B cell (primary cell): ENCODE measurements around the gene FAM216B. TPM values are rescaled to one million over a fixed set of nuclear protein-coding genes. Genes with fewer than 3 reads are reported as not detected.

Experiments used
- ATAC-seq: fragments of 200-7000 bp; cut with Tn5 transposase; one replicate; pipeline ENCODE4 v1.10.0; 2021; ENCODE audit warnings: low read depth, mild to moderate bottlenecking, moderate number of reproducible peaks, moderate library complexity
- CTCF ChIA-PET: fragments of 350-600 bp; sonication (Branson Sonifier 250); formaldehyde crosslinking; loops from one replicate; lab custom pipeline; 2021; ENCODE audit warnings: antibody characterized with exemption, inconsistent platforms; lab: Charles Lee
- POLR2A ChIA-PET: fragments of 350-600 bp; sonication (Branson Sonifier 250); formaldehyde crosslinking; loops from one replicate; lab custom pipeline; 2021; ENCODE audit warnings: antibody characterized with exemption; lab: Charles Lee
- DNase-seq: peaks from one replicate; pipeline ENCODE4 v3.0.0; 2013
- H2AFZ ChIP-seq: 2 replicates; pipeline ENCODE4 v1.6.1; 2012; ENCODE audit warnings: mild to moderate bottlenecking, low read depth, low read length; ENCODE audit not compliant: insufficient read depth, poor library complexity, severe bottlenecking
- H3K27ac ChIP-seq, 2 donors: 1 replicate in 1 of 2; 2 replicates in 1 of 2; pipeline ENCODE4 v1.5.1; 2012 to 2013; ENCODE audit warnings: low read length in 2 of 2, mild to moderate bottlenecking in 2 of 2, moderate library complexity in 1 of 2
- H3K27me3 ChIP-seq, 4 experiments: fragments of 200-600 bp in 1 of 4; sonication (generic) in 1 of 4; replicated peaks in 1 of 4; 1 replicate in 2 of 4; 2 replicates in 2 of 4; pipeline versions ENCODE4 v1.6.1 to v1.7.0; 2013 to 2016; ENCODE audit warnings: low read length in 3 of 4, mild to moderate bottlenecking in 2 of 4, mixed read lengths in 1 of 4, moderate library complexity in 1 of 4; ENCODE audit not compliant: insufficient read depth in 4 of 4, control insufficient read depth in 3 of 4; ENCODE audit errors: control extremely low read depth in 1 of 4
- H3K36me3 ChIP-seq, 2 experiments: replicated peaks in 1 of 2; 1 replicate in 1 of 2; 2 replicates in 1 of 2; pipeline versions ENCODE4 v1.6.1 to v1.7.1; 2013; ENCODE audit warnings: low read length in 1 of 2; ENCODE audit not compliant: insufficient read depth in 2 of 2, control insufficient read depth in 1 of 2; ENCODE audit errors: control extremely low read depth in 1 of 2, extremely low read depth in 1 of 2
- H3K4me1 ChIP-seq, 2 donors: fragments of 200-600 bp in 1 of 2; sonication (generic) in 1 of 2; 1 replicate in 1 of 2; 2 replicates in 1 of 2; pipeline versions ENCODE4 v1.5.1 to v1.6.1; 2013 to 2017; ENCODE audit warnings: low read length in 2 of 2; ENCODE audit not compliant: control insufficient read depth in 2 of 2, insufficient read depth in 2 of 2
- H3K4me2 ChIP-seq: replicated peaks from 2 replicates; pipeline ENCODE3; 2012; ENCODE audit warnings: mild to moderate bottlenecking, low read depth, low read length; ENCODE audit not compliant: poor library complexity, severe bottlenecking
- H3K4me3 ChIP-seq, 5 experiments: fragments of 200-600 bp in 1 of 5; sonication (generic) in 1 of 5; 1 replicate in 3 of 5; 2 replicates in 2 of 5; pipeline versions ENCODE4 v1.5.1 to v1.7.0; 2011 to 2016; ENCODE audit warnings: low read length in 4 of 5, mild to moderate bottlenecking in 4 of 5, low read depth in 2 of 5, control low read depth in 1 of 5, moderate library complexity in 1 of 5; ENCODE audit not compliant: insufficient read depth in 1 of 5; ENCODE audit errors: control extremely low read depth in 1 of 5, extremely low read depth in 1 of 5
- H3K79me2 ChIP-seq: fragments of 200-600 bp; sonication (generic); one replicate; pipeline ENCODE4 v1.6.0; 2016; ENCODE audit warnings: low read length; ENCODE audit not compliant: control insufficient read depth, insufficient read depth
- H3K9ac ChIP-seq: fragments of 200-600 bp; sonication (generic); 2 replicates; pipeline ENCODE4 v1.6.1; 2017; ENCODE audit warnings: mild to moderate bottlenecking, low read length, moderate library complexity
- H3K9me3 ChIP-seq, 3 donors: one replicate each; pipeline versions ENCODE4 v1.6.1 to v1.7.1; 2013; ENCODE audit warnings: low read length in 2 of 3; ENCODE audit not compliant: control insufficient read depth in 2 of 3, insufficient read depth in 1 of 3; ENCODE audit errors: control extremely low read depth in 1 of 3
- H4K20me1 ChIP-seq: 2 replicates; pipeline ENCODE4 v1.6.0; 2012; ENCODE audit warnings: mild to moderate bottlenecking, low read length; ENCODE audit not compliant: insufficient read depth, control insufficient read depth, poor library complexity, severe bottlenecking
- H3K27ac Mint-ChIP-seq: one replicate; pipeline ENCODE4 v1.8.0; 2021; ENCODE audit warnings: mixed read lengths
- H3K27me3 Mint-ChIP-seq: one replicate; pipeline ENCODE4 v1.8.0; 2021; ENCODE audit warnings: mixed read lengths
- H3K4me1 Mint-ChIP-seq: one replicate; pipeline ENCODE4 v1.8.0; 2021; ENCODE audit warnings: mixed read lengths
- H3K4me3 Mint-ChIP-seq: one replicate; pipeline ENCODE4 v1.8.0; 2021; ENCODE audit warnings: mixed read lengths
- H3K9me3 Mint-ChIP-seq: one replicate; pipeline ENCODE4 v1.8.0; 2022; ENCODE audit warnings: mixed read lengths; ENCODE audit not compliant: insufficient read depth
- EZH2 ChIP-seq: IDR thresholded peaks from 2 replicates; pipeline ENCODE4 v1.6.1; 2012; ENCODE audit warnings: borderline replicate concordance, low read depth, mild to moderate bottlenecking, moderate library complexity, low read length; ENCODE audit not compliant: insufficient read depth, poor library complexity, severe bottlenecking
- WGBS: methylation state at CpG from one replicate; pipeline ENCODE4 v1.1.5; 2013; ENCODE audit warnings: missing lambda C conversion rate; ENCODE audit not compliant: insufficient coverage; 5-methylcytosine and 5-hydroxymethylcytosine counted together
- intact Hi-C: fragments of 100-400 bp; cut with micrococcal nuclease; formaldehyde crosslinking; loops from one replicate; pipeline ENCODE4 v1.10.0; 2022
- polyA plus RNA-seq: library from polyadenylated mRNA; depleted of rRNA; stranded (reverse); fragments of >200 nt; gene quantifications from 2 replicates; pipeline ENCODE4 v1.2.3, GENCODE V29; 2012
- total RNA-seq, 2 donors: library from RNA; stranded (reverse); fragments of 120-200 nt in 1 of 2; gene quantifications; 1 replicate in 1 of 2; 2 replicates in 1 of 2; pipeline versions ENCODE4 v1.2.3 to v1.2.4, GENCODE V29; 2013 to 2022
- TF ChIP-seq, protein P1 (sequence below): fragments of 200-600 bp; IDR thresholded peaks from one replicate; pipeline ENCODE4 v1.8.0; 2022; ENCODE audit warnings: antibody characterized with exemption, mild to moderate bottlenecking

FAM216B gene
- total and polyA plus RNA-seq, 2 donors (not counting 1 experiment from before 2014, with no cell fraction given): not detected

DNA sequence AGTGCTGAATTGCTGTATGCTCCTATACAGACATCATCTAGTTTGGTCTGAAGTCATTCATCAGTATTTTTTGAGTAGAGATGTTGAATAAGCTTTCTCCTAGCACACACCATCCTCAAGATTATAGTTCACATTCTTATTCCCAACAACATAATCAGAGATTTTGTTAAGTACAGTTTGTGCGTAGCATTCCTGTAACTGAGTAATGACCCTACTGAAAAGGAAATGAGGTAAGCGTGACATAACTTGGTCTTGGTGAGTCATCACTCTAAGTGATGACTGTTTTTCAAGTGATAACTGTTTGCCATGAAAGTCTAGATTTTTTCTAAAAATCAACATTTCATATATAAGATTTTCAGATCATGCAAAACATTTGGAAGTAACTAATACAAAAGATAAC, 18.5 kb upstream of the FAM216B start:
- no peak overlapping the region for H3K4me3 ChIP-seq
- no peaks in the 10 kb centered on the region for H3K79me2 ChIP-seq
- ATAC-seq (no peak), DNase-seq (no peak)
- H3K4me1 ChIP-seq: no peaks in the 10 kb centered on the region
- Mint-ChIP-seq H3K4me3 (no peak overlapping the region), H3K4me1 (no peaks in the 10 kb centered on the region), H3K27ac (no peak overlapping the region), H3K9me3 (no peaks in the 10 kb centered on the region), H3K27me3 (peaks cover 15% of the 10 kb centered on the region)
- H3K4me2 ChIP-seq: no peak overlapping the region
- H3K9me3 ChIP-seq: no peaks in the 10 kb centered on the region
- H3K9ac ChIP-seq: no peak overlapping the region
- no CpG with 5 or more reads among the region's 2 CpGs for WGBS
- TF ChIP-seq, protein P1, sequence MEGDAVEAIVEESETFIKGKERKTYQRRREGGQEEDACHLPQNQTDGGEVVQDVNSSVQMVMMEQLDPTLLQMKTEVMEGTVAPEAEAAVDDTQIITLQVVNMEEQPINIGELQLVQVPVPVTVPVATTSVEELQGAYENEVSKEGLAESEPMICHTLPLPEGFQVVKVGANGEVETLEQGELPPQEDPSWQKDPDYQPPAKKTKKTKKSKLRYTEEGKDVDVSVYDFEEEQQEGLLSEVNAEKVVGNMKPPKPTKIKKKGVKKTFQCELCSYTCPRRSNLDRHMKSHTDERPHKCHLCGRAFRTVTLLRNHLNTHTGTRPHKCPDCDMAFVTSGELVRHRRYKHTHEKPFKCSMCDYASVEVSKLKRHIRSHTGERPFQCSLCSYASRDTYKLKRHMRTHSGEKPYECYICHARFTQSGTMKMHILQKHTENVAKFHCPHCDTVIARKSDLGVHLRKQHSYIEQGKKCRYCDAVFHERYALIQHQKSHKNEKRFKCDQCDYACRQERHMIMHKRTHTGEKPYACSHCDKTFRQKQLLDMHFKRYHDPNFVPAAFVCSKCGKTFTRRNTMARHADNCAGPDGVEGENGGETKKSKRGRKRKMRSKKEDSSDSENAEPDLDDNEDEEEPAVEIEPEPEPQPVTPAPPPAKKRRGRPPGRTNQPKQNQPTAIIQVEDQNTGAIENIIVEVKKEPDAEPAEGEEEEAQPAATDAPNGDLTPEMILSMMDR: no peak
- no peak for TF ChIP-seq EZH2
- H3K36me3 ChIP-seq: no peaks in the 10 kb centered on the region
- no peak overlapping the region for H2AFZ ChIP-seq
- CTCF ChIA-PET: no interaction called here
- H3K27me3 ChIP-seq: no peaks in the 10 kb centered on the region
- no peaks in the 10 kb centered on the region for H4K20me1 ChIP-seq
- H3K27ac ChIP-seq: no peak overlapping the region
- POLR2A ChIA-PET: no interaction called here
- intact Hi-C loops: no loop called here

GRCh38 chr13:42766016-42766415, 15.4 kb upstream of the FAM216B start:
- H3K27me3 Mint-ChIP-seq: peaks cover 11% of the 10 kb centered on the region
- H3K4me1 Mint-ChIP-seq: no peaks in the 10 kb centered on the region
- no peak overlapping the region for H3K4me3 Mint-ChIP-seq
- Histone ChIP-seq H3K4me1 (no peaks in the 10 kb centered on the region), H3K9me3 (no peaks in the 10 kb centered on the region), H3K27ac (no peak overlapping the region), H3K4me3 (no peak overlapping the region), H4K20me1 (no peaks in the 10 kb centered on the region), H3K36me3 (no peaks in the 10 kb centered on the region), H3K9ac (no peak overlapping the region), H3K79me2 (no peaks in the 10 kb centered on the region), H3K27me3 (no peaks in the 10 kb centered on the region), H2AFZ (no peak overlapping the region), H3K4me2 (no peak overlapping the region)
- ATAC-seq (no peak), DNase-seq (no peak)
- WGBS: no CpG with 5 or more reads among the region's 1 CpG
- CTCF ChIA-PET: no interaction called here
- TF ChIP-seq, protein P1: no peak
- TF ChIP-seq EZH2: no peak
- no peaks in the 10 kb centered on the region for H3K9me3 Mint-ChIP-seq
- intact Hi-C loops: no loop called here
- no peak overlapping the region for H3K27ac Mint-ChIP-seq
- POLR2A ChIA-PET: no interaction called here
